HG03139 (cell line): ENCODE data around the gene RBP3.

Source experiments
- ATAC-seq: cut with Tn5 transposase; IDR thresholded peaks from one replicate; pipeline ENCODE4 v1.9.1; 2021; ENCODE audit not compliant: unreplicated experiment

RBP3 gene

GRCh38 chr10:47348138-47348651 is at the start of gene RBP3:
Gene RBP3 (plus strand): TSS chr10:47348363. CDS start chr10:47348485, 122 bp downstream.
- ATAC-seq = no peak

DNA sequence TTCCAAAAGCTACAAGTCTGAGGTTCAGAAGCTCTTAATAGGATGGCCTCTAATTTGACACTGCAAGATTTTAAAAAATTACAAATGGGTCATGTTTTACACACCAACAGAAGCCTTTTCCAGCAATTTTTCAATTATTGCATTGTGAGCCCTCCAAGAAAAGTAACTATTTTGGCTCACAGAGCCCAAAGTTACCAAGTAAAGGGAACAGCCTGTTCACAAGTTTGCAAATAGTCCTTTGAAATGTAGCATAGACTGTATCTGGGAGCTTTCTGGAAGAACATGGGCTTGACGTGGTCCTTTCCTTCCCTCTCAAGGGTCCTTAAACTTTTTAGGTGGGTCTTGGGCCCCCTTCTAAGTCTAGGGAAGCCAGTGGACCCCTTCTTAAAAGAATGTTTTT is 49.4 kb upstream of the RBP3 start:
- no peak for ATAC-seq

- no peak for ATAC-seq
Measured at GRCh38 chr10:47299611-47300428, 48.3 kb upstream of the RBP3 start, which contains the start of gene GDF10. Gene GDF10 (plus strand): TSS chr10:47300197. CDS start chr10:47300652, 455 bp downstream.

DNA sequence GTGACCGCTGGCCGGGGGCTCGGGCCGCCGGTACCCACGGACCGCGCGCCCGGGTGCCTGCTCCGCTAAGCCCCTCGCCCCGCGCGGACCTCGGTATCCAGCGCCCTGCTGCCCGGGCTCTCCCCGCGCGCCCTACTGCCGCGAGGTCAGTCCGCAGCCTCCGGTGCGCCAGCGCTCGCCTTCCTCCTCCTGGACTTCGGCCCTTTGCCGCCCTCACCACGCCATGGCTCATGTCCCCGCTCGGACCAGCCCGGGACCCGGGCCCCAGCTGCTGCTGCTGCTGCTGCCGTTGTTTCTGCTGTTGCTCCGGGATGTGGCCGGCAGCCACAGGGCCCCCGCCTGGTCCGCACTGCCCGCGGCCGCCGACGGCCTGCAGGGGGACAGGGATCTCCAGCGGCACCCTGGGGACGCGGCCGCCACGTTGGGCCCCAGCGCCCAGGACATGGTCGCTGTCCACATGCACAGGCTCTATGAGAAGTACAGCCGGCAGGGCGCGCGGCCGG is 47.7 kb upstream of the RBP3 start:
- ATAC-seq = no peak

GRCh38 chr10:47301833-47302232 is 46.3 kb upstream of the RBP3 start:
- ATAC-seq = no peak

DNA sequence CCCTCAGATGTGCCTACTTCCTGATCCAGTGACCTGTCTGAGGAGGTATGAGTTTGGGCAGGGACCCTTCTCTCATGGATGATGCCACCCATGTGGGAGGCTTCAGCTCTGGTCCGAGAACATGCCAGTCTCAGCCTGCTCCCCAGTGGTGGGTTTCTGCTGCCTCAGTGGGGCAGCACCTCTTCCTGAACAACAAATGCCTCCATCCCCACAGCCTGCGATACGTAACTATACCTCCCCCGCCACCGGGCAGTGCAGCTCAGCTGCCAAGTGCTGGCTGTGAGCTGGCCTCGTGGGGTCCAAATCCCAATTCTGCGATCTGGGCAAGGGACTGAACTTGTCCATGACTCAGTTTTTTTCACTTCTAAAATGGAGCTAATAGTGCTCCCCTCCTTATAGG is 45.1 kb upstream of the RBP3 start:
- no peak for ATAC-seq

GRCh38 chr10:47303866-47304265 is 44.3 kb upstream of the RBP3 start:
- ATAC-seq = no peak

GRCh38 chr10:47305566-47305965 is 42.6 kb upstream of the RBP3 start:
- no peak for ATAC-seq

DNA sequence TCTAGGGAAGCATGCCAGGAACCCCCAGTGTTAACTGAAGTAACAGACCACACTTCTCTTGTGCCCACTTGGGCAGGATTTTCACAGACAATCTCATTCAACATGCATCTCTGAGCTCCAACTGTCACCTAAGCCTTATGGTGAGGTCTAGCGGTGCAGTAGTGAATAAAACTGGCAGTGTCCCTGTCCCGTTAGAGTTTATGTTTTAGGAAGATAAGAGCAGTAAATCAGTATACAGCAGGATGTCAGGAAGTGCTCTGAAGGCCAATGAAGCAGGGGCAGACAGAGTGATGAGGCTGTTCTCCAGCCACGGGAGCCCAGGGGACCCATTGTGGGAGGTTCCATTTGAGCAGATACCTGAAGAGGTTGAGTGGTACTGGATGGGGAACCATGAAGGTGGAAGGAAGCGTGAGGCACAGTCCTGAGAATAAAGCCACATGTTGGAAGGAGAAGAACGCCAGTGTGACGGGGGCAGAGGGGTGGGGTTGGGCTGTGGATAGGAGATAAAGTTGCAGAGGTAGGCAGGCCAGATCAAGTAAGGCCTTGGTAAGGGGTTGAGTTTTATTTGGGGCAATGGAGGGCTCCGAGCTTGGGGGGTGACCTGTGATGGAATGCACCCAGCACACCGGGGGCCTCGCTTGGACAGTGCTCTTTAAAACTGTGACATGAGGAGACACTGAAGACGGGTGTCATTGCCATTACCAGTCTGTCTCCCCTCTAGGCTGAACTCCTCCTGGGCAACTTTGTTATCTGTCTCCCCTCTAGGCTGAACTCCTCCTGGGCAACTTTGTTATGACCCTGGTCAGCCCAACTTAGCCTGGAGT is 41.6 kb upstream of the RBP3 start:
- ATAC-seq = no peak

GRCh38 chr10:47307381-47307780 is 40.8 kb upstream of the RBP3 start:
- ATAC-seq = no peak

DNA sequence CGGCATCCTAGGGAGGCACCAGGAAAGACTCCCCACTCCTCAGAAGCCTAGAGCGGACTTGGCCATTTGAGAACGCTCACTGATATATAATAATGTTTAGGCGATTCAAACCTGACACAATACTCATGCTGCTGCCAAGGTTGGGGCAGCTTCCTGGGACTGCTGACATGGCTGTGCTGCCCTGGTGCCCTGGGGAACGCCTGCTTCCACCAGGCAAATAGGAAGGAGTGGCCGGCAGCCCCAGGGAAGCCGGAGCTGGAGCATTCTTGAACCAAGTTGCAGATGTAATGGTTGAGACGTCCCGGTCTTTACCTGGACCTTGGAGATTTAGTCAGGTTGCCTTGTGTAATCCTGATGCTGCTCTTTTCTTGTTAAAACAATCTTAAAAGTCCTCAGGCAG is 39.4 kb upstream of the RBP3 start:
- no peak for ATAC-seq

DNA sequence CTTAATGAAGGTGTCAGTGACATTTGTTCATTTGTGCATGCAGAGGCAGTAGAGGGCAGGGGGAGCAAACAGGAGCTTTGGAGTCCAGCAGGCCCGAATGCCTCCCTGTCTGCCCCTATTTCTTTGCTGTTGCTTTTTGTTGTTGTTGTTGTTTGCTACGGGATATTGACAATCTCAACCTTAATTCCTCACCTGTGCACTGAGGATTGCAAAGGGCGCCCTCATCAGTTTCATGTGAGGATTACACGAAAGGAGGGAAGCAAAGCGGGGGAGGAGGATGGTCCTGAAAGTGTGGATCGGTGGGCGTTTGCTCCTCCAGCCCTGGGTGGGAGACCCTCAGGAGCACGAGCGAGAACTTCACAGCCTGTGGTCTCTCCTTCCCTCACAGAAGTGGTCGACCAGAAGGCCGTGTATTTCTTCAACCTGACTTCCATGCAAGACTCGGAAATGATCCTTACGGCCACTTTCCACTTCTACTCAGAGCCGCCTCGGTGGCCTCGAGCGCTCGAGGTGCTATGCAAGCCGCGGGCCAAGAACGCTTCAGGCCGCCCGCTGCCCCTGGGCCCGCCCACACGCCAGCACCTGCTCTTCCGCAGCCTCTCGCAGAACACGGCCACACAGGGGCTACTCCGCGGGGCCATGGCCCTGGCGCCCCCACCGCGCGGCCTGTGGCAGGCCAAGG is 38.6 kb upstream of the RBP3 start:
- no peak for ATAC-seq

GRCh38 chr10:47310090-47310505 is 38.1 kb upstream of the RBP3 start:
- ATAC-seq = no peak

DNA sequence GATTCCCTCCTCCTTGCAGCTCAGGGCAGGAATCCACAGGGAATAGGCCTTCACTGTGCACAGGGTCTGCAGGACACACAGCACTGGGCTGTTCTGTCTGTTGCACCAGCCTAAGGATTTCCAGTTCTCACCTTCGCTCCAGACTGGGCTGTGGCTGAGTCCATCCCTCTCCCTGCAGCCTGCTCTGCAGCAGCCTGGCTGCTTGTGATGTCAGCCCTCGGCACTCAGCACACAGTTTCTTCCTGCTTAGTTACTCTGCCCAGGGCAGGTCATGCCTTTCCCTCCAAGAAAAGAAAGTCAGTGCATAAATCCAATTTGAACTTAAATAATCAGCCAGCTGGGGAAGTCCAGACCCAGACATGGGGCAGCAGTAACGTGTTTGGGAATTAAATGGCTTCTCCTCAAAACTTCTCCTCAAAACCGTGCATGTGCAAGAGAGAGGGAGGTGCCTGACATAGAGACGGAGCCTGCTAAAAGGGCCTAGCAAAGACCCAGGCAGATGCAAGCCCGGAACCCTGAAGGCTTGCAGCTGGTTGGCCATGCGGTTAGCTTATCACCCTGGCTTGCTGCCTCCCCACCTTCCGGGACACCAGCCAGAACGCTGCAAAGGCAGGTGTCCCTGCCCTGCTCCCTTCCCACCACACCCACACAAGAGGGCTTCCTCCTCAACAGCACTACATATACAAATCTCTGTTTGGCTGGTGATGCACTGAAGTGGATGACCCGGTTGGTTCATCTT is 36.8 kb upstream of the RBP3 start:
- ATAC-seq = no peak

DNA sequence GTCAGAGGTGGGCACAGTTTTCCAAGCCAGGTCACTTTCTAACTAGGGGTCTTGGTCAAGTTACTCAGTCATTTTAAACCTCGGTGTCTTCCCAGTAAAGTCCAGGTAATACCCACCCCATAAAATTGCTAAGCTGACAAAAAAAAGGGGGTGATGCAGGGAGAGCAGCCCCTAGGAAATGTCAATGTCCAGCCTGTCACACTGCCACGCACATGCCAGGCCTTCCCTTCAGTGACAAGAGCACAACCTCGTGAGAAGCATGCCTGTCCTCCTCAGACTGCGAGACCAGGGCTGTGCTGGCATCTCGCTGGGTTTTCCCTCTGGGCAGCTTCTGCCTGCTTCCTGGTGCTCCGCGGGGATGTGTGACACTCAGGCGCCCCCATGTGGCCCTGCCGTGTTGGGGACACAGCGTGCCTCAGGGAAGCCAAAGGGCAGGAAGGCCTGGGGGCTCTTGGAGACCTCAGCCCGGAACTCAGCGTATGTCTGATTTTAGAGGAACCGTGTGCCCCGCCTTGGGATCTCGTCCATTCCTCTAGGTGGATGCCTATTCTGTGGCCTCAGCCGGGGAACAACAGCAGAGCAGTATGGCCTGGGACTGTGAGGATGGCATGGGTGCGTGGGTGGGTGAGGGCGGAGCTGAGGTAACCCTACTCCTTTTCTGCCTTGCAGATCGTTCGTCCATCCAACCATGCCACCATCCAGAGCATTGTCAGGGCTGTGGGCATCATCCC is 36.1 kb upstream of the RBP3 start:
- ATAC-seq = no peak

GRCh38 chr10:47312663-47312995 is 35.5 kb upstream of the RBP3 start:
- ATAC-seq = no peak

DNA sequence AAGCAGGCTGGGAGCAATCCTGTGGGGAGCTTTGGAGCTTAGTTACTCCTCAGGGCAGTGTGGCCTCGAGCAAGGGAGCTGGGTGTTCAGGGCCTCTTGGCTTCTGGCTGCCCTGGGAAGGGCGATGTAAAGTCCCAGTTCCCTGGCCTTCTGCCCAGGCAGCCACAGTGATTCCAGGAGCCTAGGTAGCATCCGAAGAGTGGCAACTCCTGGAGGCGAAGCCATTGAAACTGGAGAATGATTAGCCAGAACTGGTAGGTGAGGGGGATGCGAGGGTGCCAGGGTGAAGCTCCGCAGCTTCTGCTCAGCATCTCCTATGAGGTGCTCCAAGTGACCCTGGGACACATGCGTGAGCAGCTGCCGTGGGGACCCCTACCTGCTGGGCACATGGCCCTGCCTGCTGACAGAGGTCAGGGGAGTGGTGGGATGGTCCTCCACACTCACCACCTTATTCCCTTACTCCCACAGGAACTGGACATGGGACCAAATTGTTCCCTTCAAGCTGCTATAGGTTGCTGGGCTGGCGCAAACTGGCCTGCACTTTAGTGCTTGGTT is 33.7 kb upstream of the RBP3 start:
- no peak for ATAC-seq

GRCh38 chr10:47315421-47315820 is 32.7 kb upstream of the RBP3 start:
- ATAC-seq = no peak

DNA sequence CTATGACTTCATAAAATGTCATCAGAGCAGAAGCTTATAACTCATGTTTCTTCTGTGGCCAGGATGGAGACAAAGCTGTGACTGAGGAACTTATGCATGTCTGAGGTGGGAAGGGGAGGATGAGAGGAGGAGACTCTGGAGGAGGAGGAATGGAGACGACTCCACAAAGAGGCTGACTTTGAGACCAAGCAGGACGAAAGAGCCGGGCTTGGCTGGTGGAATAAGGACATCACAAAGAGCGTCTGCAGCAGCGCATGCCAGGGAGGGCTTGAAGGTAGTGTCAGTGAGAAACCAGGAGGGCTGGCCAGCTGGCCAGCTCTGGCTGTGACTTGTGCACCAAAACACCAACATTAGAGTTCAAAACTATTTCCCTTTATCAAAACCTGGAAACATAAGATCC is 32.0 kb upstream of the RBP3 start:
- ATAC-seq = no peak

DNA sequence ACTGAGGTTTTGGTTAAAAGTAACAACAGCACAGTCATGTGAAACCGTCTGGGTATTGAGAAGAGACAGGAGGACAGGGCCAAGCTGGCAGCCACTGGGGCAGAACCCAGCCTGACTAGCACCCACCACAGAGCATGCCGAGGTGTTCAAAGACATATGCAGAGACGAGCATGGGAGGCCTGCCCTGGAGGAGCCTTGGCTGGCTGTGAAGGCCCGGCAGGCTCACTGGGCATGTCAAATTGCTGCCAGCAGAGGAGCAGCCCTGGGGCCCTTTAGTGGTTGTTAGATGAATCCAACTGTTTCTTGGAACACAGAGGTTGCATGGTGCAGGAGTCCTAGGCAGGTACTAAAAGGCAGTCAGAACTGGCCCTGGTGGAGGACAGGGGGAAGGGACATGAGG is 30.9 kb upstream of the RBP3 start:
- no peak for ATAC-seq
